GM03348 (cell line): ENCODE data around the gene UQCR11.

ENCODE experiments used
- DNase-seq: peaks from one replicate; pipeline ENCODE4 v3.0.0; 2012; ENCODE audit warnings: low spot score

Gene UQCR11

GRCh38 chr19:1634938-1635243 is 29.6 kb upstream of the UQCR11 start:
- no peak for DNase-seq

GRCh38 chr19:1634242-1634937 is 29.1 kb upstream of the UQCR11 start:
- DNase-seq: no peak

- no peak for DNase-seq
Measured at GRCh38 chr19:1633269-1633826, 28.1 kb upstream of the UQCR11 start.

DNA sequence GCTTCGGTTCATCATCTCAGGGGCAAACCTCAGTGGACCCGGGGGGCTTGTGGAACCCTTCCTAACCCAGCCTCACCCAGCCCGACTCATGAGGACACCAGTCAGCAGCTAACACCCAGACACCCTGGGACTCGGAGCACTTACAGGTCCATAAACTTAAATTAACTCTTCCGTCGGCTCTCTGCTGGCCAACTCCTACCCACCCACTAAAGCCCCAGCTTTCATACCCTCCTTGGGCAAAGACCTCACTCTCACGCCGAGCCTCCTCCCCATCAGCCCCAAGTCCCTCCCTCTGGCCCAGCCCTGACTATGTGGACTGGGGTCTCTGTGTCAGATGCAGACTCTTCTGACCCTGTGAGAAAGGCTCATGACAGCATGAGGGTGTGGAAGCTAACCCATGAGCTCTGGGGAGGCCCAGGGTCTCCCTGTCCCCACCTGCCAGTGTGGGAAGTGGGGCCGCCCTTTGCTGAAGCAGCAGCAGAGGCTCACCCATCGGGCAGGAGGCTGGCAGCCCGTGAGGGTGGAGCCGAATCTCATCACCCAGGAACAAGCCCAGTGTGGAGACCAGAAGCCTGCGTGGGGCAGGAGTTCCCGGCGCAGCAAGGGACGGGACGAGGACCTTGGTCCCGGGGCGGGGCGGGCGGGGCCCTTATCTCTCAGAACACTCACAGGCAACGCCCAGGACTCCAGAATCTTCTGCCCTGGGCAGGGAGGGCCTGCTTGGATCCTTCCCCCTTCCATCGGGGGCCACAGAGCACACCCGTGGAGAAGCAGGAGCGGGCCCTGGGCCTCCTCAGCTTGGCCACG is 27.4 kb upstream of the UQCR11 start:
- DNase-seq: no peak

DNA sequence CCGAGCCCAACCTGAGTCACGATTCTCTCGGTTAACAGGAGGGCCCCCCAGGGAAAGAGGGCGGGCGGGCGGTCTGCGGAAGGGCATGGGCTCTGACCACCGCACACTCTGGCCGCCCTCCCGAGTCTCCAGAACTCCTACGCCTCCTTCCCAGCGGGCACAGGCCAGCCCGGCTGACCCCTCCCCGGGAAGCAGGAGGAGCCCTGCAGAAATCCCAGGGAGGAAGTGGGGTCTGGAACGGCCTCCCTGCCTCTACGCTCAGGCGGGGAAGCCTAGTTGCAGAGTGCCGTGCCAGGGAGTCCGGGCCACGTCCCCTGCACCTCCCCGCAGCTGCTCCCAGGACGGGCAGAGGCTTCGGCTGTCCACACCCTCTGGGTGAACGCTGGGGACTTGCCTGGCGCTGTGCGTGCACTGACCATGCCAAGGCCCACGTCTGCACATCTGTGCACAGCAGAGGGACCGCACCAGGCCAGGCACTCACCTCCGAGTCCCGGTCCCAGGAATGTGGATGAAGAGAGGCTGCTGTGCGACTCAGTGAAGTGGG is 26.4 kb upstream of the UQCR11 start:
- DNase-seq: no peak

GRCh38 chr19:1630811-1631210 is 25.5 kb upstream of the UQCR11 start:
- DNase-seq: no peak

GRCh38 chr19:1630012-1630411 is 24.8 kb upstream of the UQCR11 start:
- DNase-seq: no peak

DNA sequence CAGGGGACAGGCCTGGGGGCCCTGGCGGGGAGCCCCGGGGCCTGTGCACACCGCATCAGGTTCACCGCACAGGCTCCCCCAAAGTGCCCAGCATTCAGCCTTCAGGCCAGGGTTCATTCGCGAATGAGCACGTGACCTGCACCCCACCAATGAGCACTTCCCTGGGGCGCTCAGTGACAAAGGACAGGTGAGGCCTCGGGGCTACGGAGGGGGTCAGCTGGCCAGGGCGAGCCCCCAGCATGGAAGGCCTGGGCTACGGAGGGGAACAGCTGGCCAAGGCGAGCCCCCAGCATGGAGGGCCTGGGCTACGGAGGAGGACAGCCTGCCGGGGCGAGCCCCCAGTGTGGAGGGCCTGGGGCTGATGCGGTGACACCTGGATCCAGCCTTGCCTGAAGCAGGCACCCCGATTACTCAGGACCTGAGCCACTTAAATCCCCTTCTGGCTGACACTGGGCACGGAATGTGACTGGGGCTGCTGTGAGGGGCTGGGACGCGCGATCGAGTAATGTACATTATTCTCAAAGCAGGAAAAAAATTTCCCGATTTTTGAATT is 24.1 kb upstream of the UQCR11 start:
- DNase-seq: no peak

DNA sequence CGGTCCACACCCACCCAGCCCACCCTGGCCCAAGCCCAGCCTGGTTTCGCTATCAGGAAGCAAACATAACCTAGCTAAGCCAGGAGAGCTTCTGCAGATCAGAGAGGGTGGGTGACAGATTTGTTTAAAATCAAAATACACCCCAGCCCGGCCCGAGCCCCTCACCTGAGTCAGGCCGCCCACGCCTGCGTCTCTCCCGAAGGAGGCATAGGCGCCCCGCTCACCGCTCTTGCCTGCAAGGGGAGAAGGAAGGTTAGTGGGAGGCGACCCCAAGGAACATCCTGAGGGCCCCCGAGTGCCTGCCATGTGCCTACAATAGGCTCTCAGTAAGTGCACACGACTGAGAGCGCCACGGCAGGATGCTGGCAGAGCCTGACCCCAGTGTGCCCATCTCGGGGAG is 21.9 kb upstream of the UQCR11 start:
- no peak for DNase-seq

- DNase-seq: no peak
Measured at GRCh38 chr19:1626417-1627010, 21.3 kb upstream of the UQCR11 start.

DNA sequence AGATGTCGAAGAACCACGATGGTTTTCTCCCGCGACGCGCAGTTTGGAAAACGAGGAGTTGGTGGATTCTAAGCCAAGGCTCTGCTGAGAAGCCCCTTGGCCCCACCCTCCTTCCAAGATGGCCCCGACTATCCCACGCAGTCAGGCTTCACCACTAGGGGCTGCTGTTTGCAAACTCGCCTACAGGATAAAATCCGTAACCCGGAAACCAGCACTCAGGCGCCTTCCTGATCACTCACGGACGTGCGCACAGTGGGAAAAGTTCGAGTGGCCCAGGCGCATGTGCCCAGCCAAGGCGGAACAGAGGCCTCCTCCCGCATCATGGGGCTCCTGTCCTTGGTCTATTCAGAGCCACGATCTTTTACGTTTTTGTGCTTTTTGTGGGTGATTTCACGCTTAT is 19.2 kb upstream of the UQCR11 start:
- peak; percentile 60 for DNase-seq

GRCh38 chr19:1622541-1622940 is 17.3 kb upstream of the UQCR11 start:
- no peak for DNase-seq

DNA sequence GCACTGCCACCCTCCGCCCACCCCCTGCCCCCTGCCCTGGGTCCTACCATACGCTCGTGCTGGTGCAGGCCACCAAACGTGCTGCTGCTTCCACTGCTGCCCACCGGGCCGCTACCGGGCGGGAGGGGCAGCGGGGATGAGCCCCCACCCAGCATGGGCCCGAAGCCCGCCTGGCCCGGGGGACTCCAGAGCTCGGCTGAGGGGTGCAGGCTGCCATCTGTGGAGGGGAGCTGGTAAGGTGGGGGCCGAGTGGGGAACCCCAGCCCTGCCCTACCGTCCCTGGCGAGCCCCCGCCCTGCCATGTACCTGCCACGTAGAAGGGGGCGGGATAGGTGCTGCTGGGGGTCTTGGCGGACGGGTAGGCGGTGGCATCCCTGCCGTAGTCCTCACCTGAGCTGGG is 16.7 kb upstream of the UQCR11 start:
- DNase-seq: no peak

GRCh38 chr19:1621574-1621973 is 16.3 kb upstream of the UQCR11 start:
- DNase-seq: no peak

DNA sequence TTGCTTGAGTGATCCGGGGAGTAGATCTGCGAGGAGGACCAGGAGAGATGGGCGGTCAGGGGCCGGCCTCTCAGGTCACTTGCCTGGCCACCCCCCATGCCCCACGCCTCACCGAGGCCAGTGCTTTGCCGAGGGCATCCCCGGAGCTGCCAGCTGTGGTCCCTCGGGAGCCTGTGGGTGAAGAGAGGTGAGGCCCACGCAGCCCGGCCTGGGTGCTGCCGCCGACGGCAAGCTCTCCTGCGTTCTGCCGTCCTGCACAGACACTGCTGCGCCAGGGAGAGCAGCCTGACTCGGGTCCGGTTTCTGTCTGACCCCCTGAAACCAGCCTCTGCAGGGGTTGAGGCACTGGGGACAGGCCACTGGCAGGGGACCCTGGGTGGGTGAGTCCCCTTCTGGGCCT is 15.8 kb upstream of the UQCR11 start:
- no peak for DNase-seq

GRCh38 chr19:1620502-1620901 is 15.2 kb upstream of the UQCR11 start:
- no peak for DNase-seq

GRCh38 chr19:1619703-1620102 is 14.4 kb upstream of the UQCR11 start:
- no peak for DNase-seq

DNA sequence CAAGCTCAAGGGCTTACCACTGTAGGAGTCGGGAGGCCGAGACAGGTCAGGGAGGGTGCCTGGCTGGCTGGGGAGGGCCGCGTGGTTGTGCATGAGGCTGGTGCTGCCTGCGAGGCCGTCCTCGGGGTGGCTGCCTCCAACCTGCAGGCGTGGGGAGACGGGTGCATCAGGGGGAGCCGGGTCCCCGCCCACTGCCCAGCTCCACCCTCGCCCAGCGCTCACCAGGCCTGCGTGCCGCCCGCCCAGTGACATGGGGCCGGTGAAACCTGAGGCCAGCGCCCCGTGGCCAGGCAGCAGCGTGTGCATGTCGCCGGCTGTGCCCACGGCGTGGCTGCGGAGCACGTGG is 13.8 kb upstream of the UQCR11 start:
- no peak for DNase-seq

GRCh38 chr19:1618157-1619093 is 13.2 kb upstream of the UQCR11 start:
- DNase-seq: peak; percentile 60

- DNase-seq: no peak
Measured at GRCh38 chr19:1616875-1617274, 11.6 kb upstream of the UQCR11 start.

- peak; percentile 43 for DNase-seq
Measured at GRCh38 chr19:1616396-1616795, 11.1 kb upstream of the UQCR11 start.
